Measurements from ENCODE around the gene PCMTD2. TPM values are rescaled to one million over a fixed set of nuclear protein-coding genes. Genes with fewer than 3 reads are reported as not detected.

The PCMTD2 gene
- total RNA-seq, 4 donors from 2014 or later: 51.3 to 96.9 (median 75.4) TPM

GRCh38 chr20:64247970-64248841 lies 7.3 kb upstream of the PCMTD2 start:
- no peaks in the 10 kb centered on the region for H3K4me1 ChIP-seq
- H3K36me3 ChIP-seq: no peaks in the 10 kb centered on the region
- H3K27ac ChIP-seq: no peak overlapping the region
- no peak for ATAC-seq
- intact Hi-C loops (cut with DNase I; ENCODE audit: low total_unique reads): no loop called here
- in situ Hi-C loops (cut with MboI; ENCODE audit: low sequenced_read_pairs in 4 of 4): no loop called here
- TF ChIP-seq POLR2A (IDR thresholded peaks at IDR 0.05): no peak
- TF ChIP-seq, protein P1, sequence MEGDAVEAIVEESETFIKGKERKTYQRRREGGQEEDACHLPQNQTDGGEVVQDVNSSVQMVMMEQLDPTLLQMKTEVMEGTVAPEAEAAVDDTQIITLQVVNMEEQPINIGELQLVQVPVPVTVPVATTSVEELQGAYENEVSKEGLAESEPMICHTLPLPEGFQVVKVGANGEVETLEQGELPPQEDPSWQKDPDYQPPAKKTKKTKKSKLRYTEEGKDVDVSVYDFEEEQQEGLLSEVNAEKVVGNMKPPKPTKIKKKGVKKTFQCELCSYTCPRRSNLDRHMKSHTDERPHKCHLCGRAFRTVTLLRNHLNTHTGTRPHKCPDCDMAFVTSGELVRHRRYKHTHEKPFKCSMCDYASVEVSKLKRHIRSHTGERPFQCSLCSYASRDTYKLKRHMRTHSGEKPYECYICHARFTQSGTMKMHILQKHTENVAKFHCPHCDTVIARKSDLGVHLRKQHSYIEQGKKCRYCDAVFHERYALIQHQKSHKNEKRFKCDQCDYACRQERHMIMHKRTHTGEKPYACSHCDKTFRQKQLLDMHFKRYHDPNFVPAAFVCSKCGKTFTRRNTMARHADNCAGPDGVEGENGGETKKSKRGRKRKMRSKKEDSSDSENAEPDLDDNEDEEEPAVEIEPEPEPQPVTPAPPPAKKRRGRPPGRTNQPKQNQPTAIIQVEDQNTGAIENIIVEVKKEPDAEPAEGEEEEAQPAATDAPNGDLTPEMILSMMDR (IDR thresholded peaks at IDR 0.05 in 4 of 5, conservative IDR thresholded peaks at IDR 0.05 in 1 of 5): no peak
- H3K9me3 ChIP-seq: no peaks in the 10 kb centered on the region
- no peak overlapping the region for H3K4me3 ChIP-seq
- no peak for DNase-seq
- H3K27me3 ChIP-seq: no peaks in the 10 kb centered on the region

- in situ Hi-C loops (cut with MboI; ENCODE audit: low sequenced_read_pairs in 4 of 4) (no loop called here), intact Hi-C loops (cut with DNase I; ENCODE audit: low total_unique reads) (no loop called here)
- TF ChIP-seq, protein P1 (IDR thresholded peaks at IDR 0.05 in 4 of 5, conservative IDR thresholded peaks at IDR 0.05 in 1 of 5): no peak
- TF ChIP-seq POLR2A (IDR thresholded peaks at IDR 0.05): no peak
- no peaks in the 10 kb centered on the region for H3K27me3 ChIP-seq
- no peak overlapping the region for H3K27ac ChIP-seq
- DNase-seq (no peak), ATAC-seq (no peak)
- no peak overlapping the region for H3K4me3 ChIP-seq
- H3K4me1 ChIP-seq: no peaks in the 10 kb centered on the region
- H3K9me3 ChIP-seq: no peaks in the 10 kb centered on the region
- no peaks in the 10 kb centered on the region for H3K36me3 ChIP-seq
Measured at GRCh38 chr20:64250027-64250426, 5.5 kb upstream of the PCMTD2 start.

- in situ Hi-C loops (cut with MboI; ENCODE audit: low sequenced_read_pairs in 4 of 4) (no loop called here), intact Hi-C loops (cut with DNase I; ENCODE audit: low total_unique reads) (no loop called here)
- Histone ChIP-seq H3K27ac (no peak overlapping the region), H3K4me3 (no peak overlapping the region), H3K27me3 (no peaks in the 10 kb centered on the region), H3K36me3 (no peaks in the 10 kb centered on the region), H3K4me1 (peaks cover 18 to 21% of the 10 kb centered on the region in 2 donors), H3K9me3 (no peaks in the 10 kb centered on the region)
- TF ChIP-seq POLR2A (IDR thresholded peaks at IDR 0.05): no peak
- TF ChIP-seq, protein P1 (IDR thresholded peaks at IDR 0.05 in 4 of 5, conservative IDR thresholded peaks at IDR 0.05 in 1 of 5): no peak
- ATAC-seq (no peak), DNase-seq (no peak)
Measured at GRCh38 chr20:64253000-64253383, 2.6 kb upstream of the PCMTD2 start.

GRCh38 chr20:64253443-64253842 lies 2.1 kb upstream of the PCMTD2 start:
- H3K4me3 ChIP-seq: no peak overlapping the region
- in situ Hi-C loops (cut with MboI; ENCODE audit: low sequenced_read_pairs in 4 of 4) (no loop called here), intact Hi-C loops (cut with DNase I; ENCODE audit: low total_unique reads) (no loop called here)
- no peak overlapping the region for H3K27ac ChIP-seq
- DNase-seq: no peak
- no peaks in the 10 kb centered on the region for H3K27me3 ChIP-seq
- TF ChIP-seq, protein P1 (IDR thresholded peaks at IDR 0.05 in 4 of 5, conservative IDR thresholded peaks at IDR 0.05 in 1 of 5): no peak
- no peak for TF ChIP-seq POLR2A (IDR thresholded peaks at IDR 0.05)
- peaks cover 22 to 25% of the 10 kb centered on the region in 2 donors for H3K4me1 ChIP-seq
- no peaks in the 10 kb centered on the region for H3K36me3 ChIP-seq
- no peaks in the 10 kb centered on the region for H3K9me3 ChIP-seq
- ATAC-seq: no peak
